Astrocyte (in vitro differentiated cells and primary cell): ENCODE measurements around the gene EVC.

Experiments used
- CTCF ChIP-seq: IDR thresholded peaks from 2 replicates; pipeline ENCODE4 v1.5.1; 2011; ENCODE audit warnings: low read depth, mild to moderate bottlenecking, inconsistent platforms, low read length, moderate library complexity; ENCODE audit not compliant: insufficient read depth
- EZH2 ChIP-seq: IDR thresholded peaks from 2 replicates; pipeline ENCODE4 v1.6.1; 2012; ENCODE audit warnings: mild to moderate bottlenecking, low read length, inconsistent platforms; ENCODE audit not compliant: insufficient read depth

- TF ChIP-seq CTCF, result no peak
- no peak for TF ChIP-seq EZH2
Observed at GRCh38 chr4:5730993-5731990, 20.3 kb downstream of the EVC start.
